ENCODE data around the gene SLC4A5. TPM values are rescaled to one million over a fixed set of nuclear protein-coding genes. Genes with fewer than 3 reads are reported as not detected.

Gene SLC4A5
- total RNA-seq, 2 donors from 2014 or later = 6.2 to 65.9 TPM

- H3K4me3 ChIP-seq = no peak overlapping the region
- TF ChIP-seq POLR2AphosphoS5 (IDR thresholded peaks at IDR 0.05) (no peak), POLR2A (IDR thresholded peaks at IDR 0.05) (no peak)
- DNase-seq (ENCODE audit: low spot score) = no peak
- intact Hi-C loops (cut with DNase I) = no loop called here
- no peaks in the 10 kb centered on the region for H3K4me1 ChIP-seq (replicated peaks)
- no peaks in the 10 kb centered on the region for H3K27me3 ChIP-seq (replicated peaks; ENCODE audit: insufficient read depth)
- 86% methylated on average over 6 of the region's 6 CpGs for WGBS
- H3K36me3 ChIP-seq = no peaks in the 10 kb centered on the region
- H3K27ac ChIP-seq = no peak overlapping the region
- no peaks in the 10 kb centered on the region for H3K9me3 ChIP-seq
Measured at GRCh38 chr2:74286725-74287124, 56.5 kb downstream of the SLC4A5 start.

- no peak for DNase-seq (ENCODE audit: low spot score)
- H3K27me3 ChIP-seq (replicated peaks; ENCODE audit: insufficient read depth) = no peaks in the 10 kb centered on the region
- no peak overlapping the region for H3K4me3 ChIP-seq
- H3K9me3 ChIP-seq = no peaks in the 10 kb centered on the region
- 79% methylated on average over 10 of the region's 10 CpGs for WGBS
- H3K36me3 ChIP-seq = no peaks in the 10 kb centered on the region
- no peak overlapping the region for H3K27ac ChIP-seq
- no peaks in the 10 kb centered on the region for H3K4me1 ChIP-seq (replicated peaks)
- intact Hi-C loops (cut with DNase I) = no loop called here
- TF ChIP-seq CTCF (IDR thresholded peaks at IDR 0.05) (no peak), POLR2A (IDR thresholded peaks at IDR 0.05) (no peak), POLR2AphosphoS5 (IDR thresholded peaks at IDR 0.05) (no peak)
Measured at GRCh38 chr2:74281141-74281975, 61.9 kb downstream of the SLC4A5 start.

- H3K27me3 ChIP-seq (replicated peaks; ENCODE audit: insufficient read depth) = no peaks in the 10 kb centered on the region
- WGBS = 52% methylated on average over 4 of the region's 4 CpGs
- intact Hi-C loops (cut with DNase I) = no loop called here
- H3K4me1 ChIP-seq (replicated peaks) = no peaks in the 10 kb centered on the region
- no peak for TF ChIP-seq CTCF (IDR thresholded peaks at IDR 0.05)
- TF ChIP-seq POLR2AphosphoS5 (IDR thresholded peaks at IDR 0.05) = no peak
- no peak for TF ChIP-seq POLR2A (IDR thresholded peaks at IDR 0.05)
- no peaks in the 10 kb centered on the region for H3K36me3 ChIP-seq
- DNase-seq (ENCODE audit: low spot score) = no peak
- no peaks in the 10 kb centered on the region for H3K9me3 ChIP-seq
- H3K27ac ChIP-seq = no peak overlapping the region
- no peak overlapping the region for H3K4me3 ChIP-seq
Measured at GRCh38 chr2:74278694-74279093, 64.5 kb downstream of the SLC4A5 start.

GRCh38 chr2:74278176-74278575, 65.0 kb downstream of the SLC4A5 start:
- Histone ChIP-seq H3K4me3 (no peak overlapping the region), H3K9me3 (no peaks in the 10 kb centered on the region), H3K27ac (no peak overlapping the region), H3K27me3 (replicated peaks; ENCODE audit: insufficient read depth) (no peaks in the 10 kb centered on the region), H3K36me3 (no peaks in the 10 kb centered on the region), H3K4me1 (replicated peaks) (no peaks in the 10 kb centered on the region)
- no peak for TF ChIP-seq POLR2A (IDR thresholded peaks at IDR 0.05)
- TF ChIP-seq POLR2AphosphoS5 (IDR thresholded peaks at IDR 0.05) = no peak
- no peak for TF ChIP-seq CTCF (IDR thresholded peaks at IDR 0.05)
- no peak for DNase-seq (ENCODE audit: low spot score)
- WGBS = 66% methylated on average over 2 of the region's 2 CpGs
- intact Hi-C loops (cut with DNase I) = no loop called here

DNA sequence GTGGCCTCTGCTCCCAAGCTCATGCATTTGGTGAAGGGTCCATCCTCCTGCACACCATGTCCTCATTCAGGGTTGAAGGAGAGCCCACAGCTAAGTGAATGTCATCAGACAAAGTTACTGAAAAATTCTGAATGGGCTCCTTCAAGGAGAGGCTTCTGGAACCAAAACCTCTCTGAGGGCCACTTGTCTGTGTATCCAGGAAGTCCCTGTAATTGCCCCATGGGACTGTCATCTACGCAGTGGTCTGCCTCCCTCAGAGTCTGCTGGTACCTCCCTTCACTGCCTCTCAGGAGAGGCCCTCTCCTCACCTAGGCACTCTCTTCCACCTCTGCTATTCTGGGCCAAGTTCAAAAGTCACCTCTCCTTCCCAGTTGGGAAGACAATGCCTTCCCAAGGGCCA, 68.0 kb downstream of the SLC4A5 start:
- Histone ChIP-seq H3K4me3 (no peak overlapping the region), H3K4me1 (replicated peaks) (no peaks in the 10 kb centered on the region), H3K27me3 (replicated peaks; ENCODE audit: insufficient read depth) (no peaks in the 10 kb centered on the region), H3K27ac (no peak overlapping the region), H3K9me3 (no peaks in the 10 kb centered on the region), H3K36me3 (no peaks in the 10 kb centered on the region)
- intact Hi-C loops (cut with DNase I) = no loop called here
- WGBS = 100% methylated on average over 1 of the region's 1 CpG
- no peak for DNase-seq (ENCODE audit: low spot score)
- TF ChIP-seq POLR2A (IDR thresholded peaks at IDR 0.05) (no peak), POLR2AphosphoS5 (IDR thresholded peaks at IDR 0.05) (no peak), CTCF (IDR thresholded peaks at IDR 0.05) (no peak)

All from prostate gland (tissue), 2 donors.